Psoas muscle (tissue), 8 donors: ENCODE measurements around the gene FSTL5. TPM values are rescaled to one million over a fixed set of nuclear protein-coding genes. Genes with fewer than 3 reads are reported as not detected.

Experiments used
- ATAC-seq, 4 donors: fragments of 200-7000 bp; cut with Tn5 transposase; one replicate each; pipeline ENCODE4 v1.9.1; 2020; ENCODE audit warnings: moderate library complexity in 3 of 4, mild to moderate bottlenecking in 2 of 4
- DNase-seq, 2 donors: peaks; one replicate each; pipeline ENCODE4 v3.0.0-alpha.2; 2020
- H3K27ac ChIP-seq: fragments of 200-600 bp; one replicate; pipeline ENCODE4 v1.8.0; 2022
- H3K27me3 ChIP-seq, 3 donors: fragments of 200-600 bp in 1 of 3; one replicate each; pipeline versions ENCODE4 v1.6.1 to v1.8.0; 2013 to 2022; ENCODE audit warnings: low read length in 2 of 3, mild to moderate bottlenecking in 2 of 3, moderate library complexity in 1 of 3; ENCODE audit not compliant: insufficient read depth in 3 of 3
- H3K36me3 ChIP-seq, 2 donors: fragments of 200-600 bp in 1 of 2; one replicate each; pipeline versions ENCODE4 v1.6.1 to v1.8.0; 2013 to 2022; ENCODE audit warnings: low read depth in 1 of 2, mild to moderate bottlenecking in 1 of 2, moderate library complexity in 1 of 2; ENCODE audit not compliant: insufficient read depth in 1 of 2
- H3K4me1 ChIP-seq: fragments of 200-600 bp; one replicate; pipeline ENCODE4 v1.8.0; 2022
- H3K4me3 ChIP-seq: fragments of 200-600 bp; one replicate; pipeline ENCODE4 v1.8.0; 2022; ENCODE audit warnings: mild to moderate bottlenecking
- H3K9me3 ChIP-seq: fragments of 200-600 bp; one replicate; pipeline ENCODE4 v1.8.0; 2022
- CTCF ChIP-seq: fragments of 200-600 bp; IDR thresholded peaks from one replicate; pipeline ENCODE4 v1.8.0; 2022; ENCODE audit warnings: antibody characterized with exemption
- WGBS, 3 donors: extraction: QIAGEN DNeasy Blood & Tissue Kit; methylation state at CpG; one replicate each; pipeline versions ENCODE4 v1.1.6 to v1.1.7; 2013; 5-methylcytosine and 5-hydroxymethylcytosine counted together
- intact Hi-C, 2 donors: fragments of 100-400 bp; cut with DNase I; formaldehyde crosslinking; loops; one replicate each; pipeline versions ENCODE4 v1.11.0 to v1.14.2; 2022
- polyA plus RNA-seq, 3 donors: library from polyadenylated mRNA; stranded (reverse); fragments of 200-250 nt; gene quantifications; one replicate each; pipeline ENCODE4 v1.2.3, GENCODE V29; 2013
- total RNA-seq, 4 donors: library from RNA; stranded (reverse); fragmentation: NEBNext Ultra II Directional in 2 of 4; extraction: Animal tissue kit (Norgen Biotek cat#: 25700) in 2 of 4; gene quantifications; one replicate each; pipeline versions ENCODE4 v1.2.1 to v1.2.4, GENCODE V29; 2021 to 2023
- donor health status: healthy with polysubstance abuse.
- donor health status: DM: no; HTN: no; CAD: no; lungs with moderate emphysema.
- donor health status: Bipolar disorder and iron deficiency.
- donor health status: healthy.
- donor health status: DM: yes; HTN: yes; CAD: no.
- donor health status: DM: no; HTN: no; CAD: no.
- donor health status: DM: no; HTN: no; CAD: no.
- donor health status: DM: yes; HTN: yes; CAD: no.

The FSTL5 gene
- total and polyA plus RNA-seq, 7 donors: 0.01 TPM; not detected in 4

- DNase-seq (no peak), ATAC-seq (no peak)
- TF ChIP-seq CTCF: no peak
- H3K9me3 ChIP-seq: no peaks in the 10 kb centered on the region
- H3K4me3 ChIP-seq: no peak overlapping the region
- intact Hi-C loops: no loop called here
- no peaks in the 10 kb centered on the region for H3K4me1 ChIP-seq
- no peaks in the 10 kb centered on the region for H3K27me3 ChIP-seq
- no peak overlapping the region for H3K27ac ChIP-seq
- no peaks in the 10 kb centered on the region for H3K36me3 ChIP-seq
Observed at GRCh38 chr4:162164906-162165510, 1.2 kb upstream of the FSTL5 start.

DNA sequence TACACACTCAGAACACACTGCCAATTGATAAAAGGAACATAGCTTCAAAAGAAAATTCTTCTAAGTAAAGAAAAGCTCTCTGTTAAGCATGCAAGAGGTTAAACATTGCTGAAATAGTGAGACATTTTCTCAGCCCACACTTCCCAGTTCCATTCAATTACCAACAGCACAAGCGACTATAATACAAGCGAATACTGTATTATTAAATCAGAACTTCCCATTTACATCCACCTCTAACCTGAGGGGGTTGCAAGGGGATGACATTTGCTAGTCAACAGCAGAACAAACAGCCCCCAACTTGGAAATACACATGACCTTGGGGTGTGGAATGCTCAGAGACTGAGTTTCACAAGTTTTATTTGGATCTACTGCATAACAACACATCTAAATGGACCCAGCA is 1.1 kb downstream of the FSTL5 start:
- no peaks in the 10 kb centered on the region for H3K27me3 ChIP-seq
- no peak overlapping the region for H3K4me3 ChIP-seq
- no peaks in the 10 kb centered on the region for H3K9me3 ChIP-seq
- WGBS, 3 donors: 28 to 37% (median 36%) methylated on average over 2 of the region's 2 CpGs
- ATAC-seq (no peak), DNase-seq (no peak)
- no peaks in the 10 kb centered on the region for H3K36me3 ChIP-seq
- H3K27ac ChIP-seq: no peak overlapping the region
- no peaks in the 10 kb centered on the region for H3K4me1 ChIP-seq
- TF ChIP-seq CTCF: no peak
- intact Hi-C loops: no loop called here

DNA sequence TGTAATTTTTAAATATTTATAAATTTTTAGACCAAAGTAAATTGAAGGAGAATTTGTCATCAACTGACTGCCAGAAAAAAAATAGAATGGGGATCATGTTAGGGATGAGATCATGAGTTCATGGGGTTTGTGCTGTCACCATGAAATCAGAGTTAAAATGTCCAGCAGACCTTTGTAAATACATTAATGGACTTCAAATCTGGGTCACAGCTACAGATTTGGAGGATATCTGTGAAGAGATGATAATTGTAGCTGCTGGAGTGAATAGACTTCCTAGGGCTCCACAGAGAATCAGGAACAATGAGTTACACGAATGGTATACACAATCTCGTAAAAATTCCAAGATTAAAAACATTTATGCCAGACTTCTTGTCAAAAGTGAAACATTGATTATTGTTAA is 6.6 kb downstream of the FSTL5 start:
- no peaks in the 10 kb centered on the region for H3K36me3 ChIP-seq
- no peak overlapping the region for H3K4me3 ChIP-seq
- H3K27ac ChIP-seq: no peak overlapping the region
- ATAC-seq (no peak), DNase-seq (no peak)
- H3K27me3 ChIP-seq: peaks cover 0 to 2% (median 0%) of the 10 kb centered on the region in 3 donors
- no peaks in the 10 kb centered on the region for H3K4me1 ChIP-seq
- H3K9me3 ChIP-seq: no peaks in the 10 kb centered on the region
- TF ChIP-seq CTCF: no peak
- intact Hi-C loops: no loop called here
- WGBS, 3 donors: 53 to 77% (median 66%) methylated on average over 2 of the region's 2 CpGs

DNA sequence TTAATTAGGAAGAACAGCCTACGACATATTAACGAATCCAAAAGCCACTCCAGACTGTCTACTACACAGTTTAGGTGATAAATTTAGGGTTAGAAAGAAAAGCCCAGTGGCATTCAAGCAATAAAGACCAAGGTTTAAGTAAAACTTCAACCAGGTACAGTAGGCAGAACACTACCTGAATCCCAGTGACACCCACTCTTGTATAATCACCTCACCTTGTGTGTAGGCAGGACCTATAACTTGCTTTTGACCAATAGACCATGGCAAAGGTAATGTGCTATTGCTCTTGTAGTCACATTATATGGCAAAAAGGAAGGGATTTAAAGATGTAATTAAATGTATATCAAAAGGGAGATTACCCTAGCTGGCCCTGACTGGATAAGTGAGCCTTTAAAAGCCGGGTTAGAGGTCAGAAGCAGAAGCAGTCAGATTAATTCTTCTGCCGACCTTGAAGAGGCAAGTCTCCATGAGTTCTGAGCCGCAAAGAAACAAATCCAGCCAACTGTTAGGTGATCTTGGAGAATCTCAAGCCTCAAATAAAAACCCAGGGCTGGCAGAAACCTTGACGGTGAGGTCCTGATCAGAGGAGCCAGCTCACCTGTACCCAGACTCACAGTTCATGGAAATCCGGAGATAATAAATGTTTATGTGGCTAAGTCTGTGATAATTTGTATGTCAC is 8.8 kb downstream of the FSTL5 start:
- intact Hi-C loops: no loop called here
- Histone ChIP-seq H3K36me3 (no peaks in the 10 kb centered on the region), H3K4me3 (no peak overlapping the region), H3K27me3 (peaks cover 0 to 2% (median 0%) of the 10 kb centered on the region in 3 donors), H3K9me3 (no peaks in the 10 kb centered on the region), H3K27ac (no peak overlapping the region), H3K4me1 (no peaks in the 10 kb centered on the region)
- ATAC-seq (no peak), DNase-seq (no peak)
- whole genome bisulfite sequencing, 3 donors: 69 to 83% (median 73%) methylated on average over 7 of the region's 7 CpGs
- no peak for TF ChIP-seq CTCF

DNA sequence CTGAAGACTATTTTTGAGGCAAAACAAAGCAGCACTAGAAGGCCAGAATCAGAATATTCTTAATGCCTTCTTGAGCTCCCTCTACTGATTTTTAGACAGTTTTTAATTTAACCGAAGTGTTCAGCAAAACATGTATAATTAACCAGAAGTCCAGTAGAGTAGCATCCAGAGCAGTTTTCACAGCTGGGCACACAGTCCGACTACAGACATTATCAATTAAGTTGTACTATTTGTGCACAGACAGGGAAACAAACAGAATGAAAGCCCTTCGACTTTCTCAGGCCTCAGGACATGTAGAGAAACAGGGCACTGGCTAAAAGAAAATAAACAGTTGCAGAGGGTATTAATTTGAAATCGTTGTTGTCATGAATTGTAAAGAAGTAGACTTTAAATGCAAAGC is 11.9 kb downstream of the FSTL5 start:
- intact Hi-C loops: no loop called here
- ATAC-seq (no peak), DNase-seq (no peak)
- no peak overlapping the region for H3K4me3 ChIP-seq
- TF ChIP-seq CTCF: no peak
- peaks cover 0 to 2% (median 0%) of the 10 kb centered on the region in 3 donors for H3K27me3 ChIP-seq
- WGBS, 3 donors: 42 to 45% (median 43%) methylated on average over 4 of the region's 4 CpGs
- no peaks in the 10 kb centered on the region for H3K4me1 ChIP-seq
- H3K36me3 ChIP-seq: no peaks in the 10 kb centered on the region
- no peak overlapping the region for H3K27ac ChIP-seq
- no peaks in the 10 kb centered on the region for H3K9me3 ChIP-seq
